Ramos (cell line): ENCODE results near the gene NEU1.
"Not testable (repeated sequence)": the region's sequence is repeated elsewhere in the genome, so short reads cannot be mapped to it uniquely, and the experiment has no call there.

Experiments used
- in situ Hi-C: fragments of 300-500 bp; cut with MboI; formaldehyde crosslinking; loops from one replicate; pipeline ENCODE4 v1.14.3; 2022; ENCODE audit warnings: low sequenced_read_pairs; ENCODE audit not compliant: unreplicated experiment

Gene NEU1

GRCh38 chr6:31850765-31851484 is 11.7 kb downstream of the NEU1 start:
- in situ Hi-C loops: no loop called here

- in situ Hi-C loops: no loop called here
Observed at GRCh38 chr6:31847276-31847978, 15.2 kb downstream of the NEU1 start.

GRCh38 chr6:31844507-31844906 is 18.1 kb downstream of the NEU1 start:
- in situ Hi-C loops: no loop called here

GRCh38 chr6:31842053-31842452 is 20.6 kb downstream of the NEU1 start:
- in situ Hi-C loops: no loop called here

GRCh38 chr6:31839779-31840126 is 22.9 kb downstream of the NEU1 start:
- in situ Hi-C loops: not testable (repeated sequence)

- in situ Hi-C loops: no loop called here
Observed at GRCh38 chr6:31838968-31839367, 23.7 kb downstream of the NEU1 start.

GRCh38 chr6:31838114-31838553 is 24.5 kb downstream of the NEU1 start:
- in situ Hi-C loops: not testable (repeated sequence)

- in situ Hi-C loops: no loop called here
Observed at GRCh38 chr6:31837369-31838113, 25.1 kb downstream of the NEU1 start.

GRCh38 chr6:31836474-31837368 is 25.9 kb downstream of the NEU1 start:
- in situ Hi-C loops: no loop called here

- in situ Hi-C loops: no loop called here
Observed at GRCh38 chr6:31836047-31836473, 26.6 kb downstream of the NEU1 start.

GRCh38 chr6:31834367-31835250 is 28.0 kb downstream of the NEU1 start:
- in situ Hi-C loops: no loop called here

- in situ Hi-C loops: no loop called here
Observed at GRCh38 chr6:31831350-31832215, 31.0 kb downstream of the NEU1 start.

- in situ Hi-C loops: no loop called here
Observed at GRCh38 chr6:31830886-31831335, 31.7 kb downstream of the NEU1 start.

- in situ Hi-C loops: no loop called here
Observed at GRCh38 chr6:31829633-31830283, 32.9 kb downstream of the NEU1 start.

- in situ Hi-C loops: no loop called here
Observed at GRCh38 chr6:31827286-31828079, 35.1 kb downstream of the NEU1 start, which contains the start of gene HSPA1B. HSPA1B (plus strand) TSS chr6:31827738; CDS start chr6:31827951, 213 bp downstream.

GRCh38 chr6:31826793-31827285 is 35.8 kb downstream of the NEU1 start:
- in situ Hi-C loops: no loop called here

GRCh38 chr6:31825553-31825952 is 37.1 kb downstream of the NEU1 start:
- in situ Hi-C loops: no loop called here
